ENCODE results near the gene GPR35. TPM values are rescaled to one million over a fixed set of nuclear protein-coding genes. Genes with fewer than 3 reads are reported as not detected.
"Not testable (repeated sequence)": the region's sequence is repeated elsewhere in the genome, so short reads cannot be mapped to it uniquely, and the experiment has no call there.

Gene GPR35
- total RNA-seq, 1 experiment from 2014 or later: 2.4 TPM

- H3K27ac ChIP-seq (ENCODE audit: low read length); H3K36me3 ChIP-seq (ENCODE audit: low read depth, low read length); H4K20me1 ChIP-seq (ENCODE audit: low read length); H3K9ac ChIP-seq (ENCODE audit: low read length); H3K4me2 ChIP-seq (ENCODE audit: low read length); H3K79me2 ChIP-seq (ENCODE audit: low read length); H3K4me3 ChIP-seq (ENCODE audit: low read length); H3K9me3 ChIP-seq (ENCODE audit: low read length); H3K4me1 ChIP-seq (ENCODE audit: insufficient read depth, low read length); H3K27me3 ChIP-seq (ENCODE audit: low read length); ATAC-seq; DNase-seq; CTCF ChIA-PET; BruUV-seq (replicated peaks); H3K9me2 ChIP-seq (replicated peaks; ENCODE audit: low read length); H2AFZ ChIP-seq (ENCODE audit: low read length); H3F3A ChIP-seq (ENCODE audit: low read length, unreplicated experiment); intact Hi-C loops (cut with micrococcal nuclease); POLR2A ChIA-PET (ENCODE audit: unreplicated experiment): not testable (repeated sequence)
Observed at GRCh38 chr2:240616860-240617666, 8.2 kb upstream of the GPR35 start.

- no peak overlapping the region for H3K4me3 ChIP-seq (ENCODE audit: low read length)
- intact Hi-C loops (cut with micrococcal nuclease): no loop called here
- H3K27me3 ChIP-seq (ENCODE audit: low read length): no peaks in the 10 kb centered on the region
- H3K27ac ChIP-seq (ENCODE audit: low read length): no peak overlapping the region
- no peak overlapping the region for H2AFZ ChIP-seq (ENCODE audit: low read length)
- no peak overlapping the region for H3K9ac ChIP-seq (ENCODE audit: low read length)
- H3K9me2 ChIP-seq (replicated peaks; ENCODE audit: low read length): no peaks in the 10 kb centered on the region
- no peaks in the 10 kb centered on the region for H4K20me1 ChIP-seq (ENCODE audit: low read length)
- TF ChIP-seq CTCF (conservative IDR thresholded peaks at IDR 0.05; ENCODE audit: low read depth, low read length) (no peak), EZH2 (IDR thresholded peaks at IDR 0.05; ENCODE audit: low read length, unreplicated experiment) (no peak), EZH2phosphoT487 (IDR thresholded peaks at IDR 0.05; ENCODE audit: borderline replicate concordance, low read length) (no peak)
- ATAC-seq (no peak), DNase-seq (no peak)
- BruUV-seq (replicated peaks): no TSS peak
- H3K9me3 ChIP-seq (ENCODE audit: low read length): no peaks in the 10 kb centered on the region
- H3K79me2 ChIP-seq (ENCODE audit: low read length): no peaks in the 10 kb centered on the region
- no peak overlapping the region for H3K4me2 ChIP-seq (ENCODE audit: low read length)
- H3F3A ChIP-seq (ENCODE audit: low read length, unreplicated experiment): no peaks in the 10 kb centered on the region
- no peaks in the 10 kb centered on the region for H3K36me3 ChIP-seq (ENCODE audit: low read depth, low read length)
- no peaks in the 10 kb centered on the region for H3K4me1 ChIP-seq (ENCODE audit: insufficient read depth, low read length)
- ChIA-PET CTCF (no interaction called here), POLR2A (ENCODE audit: unreplicated experiment) (no interaction called here)
Observed at GRCh38 chr2:240618776-240619175, 6.5 kb upstream of the GPR35 start.

- H2AFZ ChIP-seq (ENCODE audit: low read length): no peak overlapping the region
- no peaks in the 10 kb centered on the region for H3K9me3 ChIP-seq (ENCODE audit: low read length)
- no peak overlapping the region for H3K27ac ChIP-seq (ENCODE audit: low read length)
- DNase-seq (no peak), ATAC-seq (no peak)
- no peaks in the 10 kb centered on the region for H3K4me1 ChIP-seq (ENCODE audit: insufficient read depth, low read length)
- intact Hi-C loops (cut with micrococcal nuclease): no loop called here
- no peak overlapping the region for H3K4me2 ChIP-seq (ENCODE audit: low read length)
- H3F3A ChIP-seq (ENCODE audit: low read length, unreplicated experiment): no peaks in the 10 kb centered on the region
- H4K20me1 ChIP-seq (ENCODE audit: low read length): no peaks in the 10 kb centered on the region
- no peaks in the 10 kb centered on the region for H3K27me3 ChIP-seq (ENCODE audit: low read length)
- TF ChIP-seq EZH2phosphoT487 (IDR thresholded peaks at IDR 0.05; ENCODE audit: borderline replicate concordance, low read length): no peak
- TF ChIP-seq CTCF (conservative IDR thresholded peaks at IDR 0.05; ENCODE audit: low read depth, low read length): no peak
- no peak for TF ChIP-seq EZH2 (IDR thresholded peaks at IDR 0.05; ENCODE audit: low read length, unreplicated experiment)
- ChIA-PET CTCF (no interaction called here), POLR2A (ENCODE audit: unreplicated experiment) (no interaction called here)
- no peak overlapping the region for H3K4me3 ChIP-seq (ENCODE audit: low read length)
- H3K36me3 ChIP-seq (ENCODE audit: low read depth, low read length): no peaks in the 10 kb centered on the region
- H3K9ac ChIP-seq (ENCODE audit: low read length): no peak overlapping the region
- BruUV-seq (replicated peaks): no TSS peak
- no peaks in the 10 kb centered on the region for H3K9me2 ChIP-seq (replicated peaks; ENCODE audit: low read length)
- no peaks in the 10 kb centered on the region for H3K79me2 ChIP-seq (ENCODE audit: low read length)
Observed at GRCh38 chr2:240619506-240620148, 5.7 kb upstream of the GPR35 start.

Measured in PC-3 (cell line).